Peyer's patch (tissue), 4 donors: ENCODE data around the gene TRIM25. TPM values are rescaled to one million over a fixed set of nuclear protein-coding genes. Genes with fewer than 3 reads are reported as not detected.
"Not testable (repeated sequence)": the region's sequence is repeated elsewhere in the genome, so short reads cannot be mapped to it uniquely, and the experiment has no call there.

ENCODE experiments used
- DNase-seq, 3 donors: peaks; one replicate each; pipeline ENCODE4 v3.0.0-alpha.2; 2017 to 2019
- H3K27ac ChIP-seq, 4 donors: fragments of 200-600 bp; sonication (generic); one replicate each; pipeline ENCODE4 v1.5.1; 2016 to 2019
- H3K27me3 ChIP-seq, 2 donors: fragments of 200-600 bp; sonication (generic); one replicate each; pipeline ENCODE4 v1.5.1; 2019
- H3K36me3 ChIP-seq, 3 donors: fragments of 200-600 bp; sonication (generic); one replicate each; pipeline ENCODE4 v1.5.1; 2016 to 2019
- H3K4me1 ChIP-seq, 4 donors: fragments of 200-600 bp; sonication (generic); one replicate each; pipeline ENCODE4 v1.5.1; 2016 to 2019
- H3K4me3 ChIP-seq, 4 donors: fragments of 200-600 bp; sonication (generic); 1 replicate in 3 of 4; 2 replicates in 1 of 4; pipeline ENCODE4 v1.5.1; 2016 to 2019; ENCODE audit warnings: mild to moderate bottlenecking in 1 of 4
- H3K9me3 ChIP-seq, 4 donors: fragments of 200-600 bp; sonication (generic); one replicate each; pipeline ENCODE4 v1.5.1; 2016 to 2019; ENCODE audit warnings: mild to moderate bottlenecking in 1 of 4
- CTCF ChIP-seq, 6 experiments: fragments of 450-650 bp in 4 of 6; fragments of 200-600 bp in 2 of 6; sonication (generic) in 1 of 6; IDR thresholded peaks; one replicate each; pipeline ENCODE4 v1.5.1; 2017 to 2019; ENCODE audit warnings: antibody characterized with exemption in 6 of 6, mild to moderate bottlenecking in 3 of 6, moderate library complexity in 1 of 6
- POLR2A ChIP-seq, 2 donors: fragments of 450-650 bp; IDR thresholded peaks; one replicate each; pipeline ENCODE4 v1.5.1; 2017; ENCODE audit warnings: antibody characterized with exemption in 2 of 2, mild to moderate bottlenecking in 2 of 2, moderate library complexity in 2 of 2
- total RNA-seq, 4 donors: library from RNA; depleted of rRNA; stranded (reverse); fragments of >200 nt; gene quantifications; one replicate each; pipeline ENCODE4 v1.1.0, GENCODE V29; 2016

TRIM25 gene
- total RNA-seq, 4 donors from 2014 or later = 87.0 to 344 (median 119) TPM

- no peaks in the 10 kb centered on the region for H3K4me1 ChIP-seq
- no peak overlapping the region for H3K4me3 ChIP-seq
- DNase-seq = no peak
- peaks cover 0 to 72% (median 0%) of the 10 kb centered on the region in 3 donors for H3K36me3 ChIP-seq
- TF ChIP-seq POLR2A (IDR thresholded peaks at IDR 0.05) (no peak), CTCF (IDR thresholded peaks at IDR 0.05) (no peak)
- no peaks in the 10 kb centered on the region for H3K27me3 ChIP-seq
- no peak overlapping the region for H3K27ac ChIP-seq
- H3K9me3 ChIP-seq = no peaks in the 10 kb centered on the region
Measured at GRCh38 chr17:56947741-56948140, 33.9 kb upstream of the TRIM25 start.

GRCh38 chr17:56945938-56946505, 32.2 kb upstream of the TRIM25 start:
- Histone ChIP-seq H3K4me3 (no peak overlapping the region), H3K27ac (no peak overlapping the region), H3K9me3 (no peaks in the 10 kb centered on the region), H3K27me3 (no peaks in the 10 kb centered on the region), H3K36me3 (peaks cover 0 to 85% (median 0%) of the 10 kb centered on the region in 3 donors), H3K4me1 (no peaks in the 10 kb centered on the region)
- no peak for DNase-seq
- TF ChIP-seq CTCF (IDR thresholded peaks at IDR 0.05) = no peak
- TF ChIP-seq POLR2A (IDR thresholded peaks at IDR 0.05) = no peak

GRCh38 chr17:56943505-56944125, 29.8 kb upstream of the TRIM25 start:
- H3K27me3 ChIP-seq = no peaks in the 10 kb centered on the region
- no peak for DNase-seq
- no peak for TF ChIP-seq POLR2A (IDR thresholded peaks at IDR 0.05)
- no peak for TF ChIP-seq CTCF (IDR thresholded peaks at IDR 0.05)
- no peak overlapping the region for H3K27ac ChIP-seq
- H3K9me3 ChIP-seq = no peaks in the 10 kb centered on the region
- peaks cover 0 to 76% (median 0%) of the 10 kb centered on the region in 3 donors for H3K36me3 ChIP-seq
- H3K4me1 ChIP-seq = no peaks in the 10 kb centered on the region
- no peak overlapping the region for H3K4me3 ChIP-seq

- TF ChIP-seq CTCF (IDR thresholded peaks at IDR 0.05) (peak; percentile 44 to 84 (median 70)), POLR2A (IDR thresholded peaks at IDR 0.05) (no peak)
- Histone ChIP-seq H3K9me3 (no peaks in the 10 kb centered on the region), H3K36me3 (peaks cover 0 to 65% (median 0%) of the 10 kb centered on the region in 3 donors), H3K4me1 (peaks cover 0 to 7% (median 0%) of the 10 kb centered on the region in 4 donors), H3K27ac (no peak overlapping the region), H3K27me3 (no peaks in the 10 kb centered on the region), H3K4me3 (no peak overlapping the region)
- DNase-seq = no peak
Measured at GRCh38 chr17:56939869-56940484, 26.1 kb upstream of the TRIM25 start.

- DNase-seq = not testable (repeated sequence)
Measured at GRCh38 chr17:56938206-56938605, 24.4 kb upstream of the TRIM25 start.

GRCh38 chr17:56937687-56938086, 23.8 kb upstream of the TRIM25 start:
- H3K4me3 ChIP-seq = no peak overlapping the region
- peak overlapping the region in 1 of 4 donors; percentile 20 for H3K27ac ChIP-seq
- no peak for DNase-seq
- H3K27me3 ChIP-seq = no peaks in the 10 kb centered on the region
- TF ChIP-seq POLR2A (IDR thresholded peaks at IDR 0.05) (no peak), CTCF (IDR thresholded peaks at IDR 0.05) (no peak)
- H3K36me3 ChIP-seq = peaks cover 0 to 49% (median 0%) of the 10 kb centered on the region in 3 donors
- H3K9me3 ChIP-seq = no peaks in the 10 kb centered on the region
- H3K4me1 ChIP-seq = peaks cover 0 to 7% (median 0%) of the 10 kb centered on the region in 4 donors

More at GRCh38 chr17:56938206-56938605, 24.4 kb upstream of the TRIM25 start:
- H3K27ac ChIP-seq = peak overlapping the region in 1 of 4 donors; percentile 20
- H3K4me3 ChIP-seq, H3K27me3 ChIP-seq, H3K9me3 ChIP-seq, H3K4me1 ChIP-seq: not testable (repeated sequence)
- peaks cover 0 to 52% (median 0%) of the 10 kb centered on the region in 3 donors for H3K36me3 ChIP-seq
